DOHH2 (cell line): ENCODE measurements around the gene STX8.

Experiments
- H3F3A ChIP-seq: fragments of 200-600 bp; sonication (generic), shearing (Covaris generic); 2 replicates; pipeline ENCODE4 v1.6.0; 2016; ENCODE audit warnings: antibody characterized with exemption, mild to moderate bottlenecking; ENCODE audit not compliant: control insufficient read depth, insufficient read depth
- H3K27ac ChIP-seq: fragments of 200-600 bp; sonication (generic); 2 replicates; pipeline ENCODE4 v1.5.1; 2014; ENCODE audit warnings: low read depth, mild to moderate bottlenecking, low read length, moderate library complexity
- H3K27me3 ChIP-seq: fragments of 200-600 bp; sonication (generic); 2 replicates; pipeline ENCODE4 v1.6.1; 2014; ENCODE audit warnings: mild to moderate bottlenecking, low read length, mixed read lengths; ENCODE audit not compliant: control insufficient read depth
- H3K36me3 ChIP-seq: fragments of 200-600 bp; sonication (generic); 2 replicates; pipeline ENCODE4 v1.6.1; 2014; ENCODE audit warnings: mild to moderate bottlenecking, low read length, moderate library complexity, mixed read lengths; ENCODE audit not compliant: control insufficient read depth
- H3K4me1 ChIP-seq: fragments of 200-600 bp; sonication (generic); 2 replicates; pipeline ENCODE4 v1.6.1; 2014; ENCODE audit warnings: mild to moderate bottlenecking, low read length, mixed read lengths; ENCODE audit not compliant: control insufficient read depth
- H3K4me2 ChIP-seq: fragments of 200-600 bp; sonication (generic); 2 replicates; pipeline ENCODE4 v1.6.0; 2014; ENCODE audit warnings: mild to moderate bottlenecking, low read length, moderate library complexity
- H3K4me3 ChIP-seq: fragments of 200-600 bp; sonication (generic); 2 replicates; pipeline ENCODE4 v1.5.1; 2014; ENCODE audit warnings: mild to moderate bottlenecking, low read length, mixed read lengths
- H3K79me2 ChIP-seq: fragments of 200-600 bp; sonication (generic); 2 replicates; pipeline ENCODE4 v1.6.1; 2014; ENCODE audit warnings: mild to moderate bottlenecking, low read length, mixed read lengths; ENCODE audit not compliant: control insufficient read depth
- H3K9me2 ChIP-seq: fragments of 200-600 bp; sonication (generic); replicated peaks from 2 replicates; pipeline ENCODE4 v1.6.1; 2014; ENCODE audit warnings: mild to moderate bottlenecking, low read length, mixed read lengths; ENCODE audit not compliant: control insufficient read depth
- H3K9me3 ChIP-seq: fragments of 200-600 bp; sonication (generic); 2 replicates; pipeline ENCODE4 v1.6.1; 2014; ENCODE audit warnings: antibody characterized with exemption, low read length, mixed read lengths; ENCODE audit not compliant: control insufficient read depth, insufficient read depth
- H4K20me1 ChIP-seq: fragments of 200-600 bp; sonication (generic); 2 replicates; pipeline ENCODE4 v1.6.0; 2014; ENCODE audit warnings: low read depth, mild to moderate bottlenecking, antibody characterized with exemption, low read length, moderate library complexity; ENCODE audit not compliant: control insufficient read depth, insufficient read depth
- EZH2phosphoT487 ChIP-seq: fragments of 200-600 bp; sonication (generic); IDR thresholded peaks from 2 replicates; pipeline ENCODE4 v1.6.1; 2017; ENCODE audit warnings: borderline replicate concordance, mild to moderate bottlenecking, antibody characterized with exemption, low read length, moderate library complexity, mixed read lengths
- TF ChIP-seq, protein P1 (sequence below): fragments of 200-600 bp; sonication (generic); IDR thresholded peaks from one replicate; pipeline ENCODE4 v1.5.1; 2014; ENCODE audit warnings: antibody characterized with exemption, mild to moderate bottlenecking, low read depth, low read length; ENCODE audit not compliant: poor library complexity, severe bottlenecking

The STX8 gene

GRCh38 chr17:9241774-9242496 lies 333.7 kb downstream of the STX8 start:
- no peaks in the 10 kb centered on the region for H3F3A ChIP-seq
- no peak overlapping the region for H3K4me3 ChIP-seq
- no peaks in the 10 kb centered on the region for H3K9me2 ChIP-seq
- no peaks in the 10 kb centered on the region for H3K79me2 ChIP-seq
- TF ChIP-seq, protein P1, sequence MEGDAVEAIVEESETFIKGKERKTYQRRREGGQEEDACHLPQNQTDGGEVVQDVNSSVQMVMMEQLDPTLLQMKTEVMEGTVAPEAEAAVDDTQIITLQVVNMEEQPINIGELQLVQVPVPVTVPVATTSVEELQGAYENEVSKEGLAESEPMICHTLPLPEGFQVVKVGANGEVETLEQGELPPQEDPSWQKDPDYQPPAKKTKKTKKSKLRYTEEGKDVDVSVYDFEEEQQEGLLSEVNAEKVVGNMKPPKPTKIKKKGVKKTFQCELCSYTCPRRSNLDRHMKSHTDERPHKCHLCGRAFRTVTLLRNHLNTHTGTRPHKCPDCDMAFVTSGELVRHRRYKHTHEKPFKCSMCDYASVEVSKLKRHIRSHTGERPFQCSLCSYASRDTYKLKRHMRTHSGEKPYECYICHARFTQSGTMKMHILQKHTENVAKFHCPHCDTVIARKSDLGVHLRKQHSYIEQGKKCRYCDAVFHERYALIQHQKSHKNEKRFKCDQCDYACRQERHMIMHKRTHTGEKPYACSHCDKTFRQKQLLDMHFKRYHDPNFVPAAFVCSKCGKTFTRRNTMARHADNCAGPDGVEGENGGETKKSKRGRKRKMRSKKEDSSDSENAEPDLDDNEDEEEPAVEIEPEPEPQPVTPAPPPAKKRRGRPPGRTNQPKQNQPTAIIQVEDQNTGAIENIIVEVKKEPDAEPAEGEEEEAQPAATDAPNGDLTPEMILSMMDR, result no peak
- peaks cover 16% of the 10 kb centered on the region for H3K4me1 ChIP-seq
- H3K9me3 ChIP-seq, result no peaks in the 10 kb centered on the region
- no peak overlapping the region for H3K27ac ChIP-seq
- H3K27me3 ChIP-seq, result peaks cover 2% of the 10 kb centered on the region; the same call in 1 of the 2 replicates
- H4K20me1 ChIP-seq, result no peaks in the 10 kb centered on the region
- H3K4me2 ChIP-seq, result no peak overlapping the region
- H3K36me3 ChIP-seq, result no peaks in the 10 kb centered on the region

DNA sequence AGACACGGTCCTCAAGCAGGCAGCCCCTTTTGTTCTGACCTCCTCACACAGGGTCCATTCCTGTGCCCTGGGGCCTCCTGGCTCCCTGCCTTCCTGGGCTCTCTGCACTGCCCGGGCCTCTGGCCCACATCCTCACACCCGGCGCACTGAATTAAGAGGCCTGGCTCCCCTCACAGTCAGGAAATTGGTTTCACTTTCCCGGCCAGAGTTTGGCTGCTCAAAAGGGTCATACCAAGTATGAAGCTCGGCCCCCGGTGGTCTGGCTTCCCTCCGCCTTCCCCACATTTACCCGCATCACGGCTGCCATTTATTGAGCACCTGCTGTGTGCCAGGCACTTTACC lies 334.3 kb downstream of the STX8 start:
- Histone ChIP-seq H3K79me2 (no peaks in the 10 kb centered on the region), H3K9me3 (no peaks in the 10 kb centered on the region), H3K27me3 (peaks cover 2% of the 10 kb centered on the region; the same call in 1 of the 2 replicates), H3K27ac (no peak overlapping the region), H3K9me2 (no peaks in the 10 kb centered on the region), H3K4me2 (no peak overlapping the region), H3K4me1 (peaks cover 16% of the 10 kb centered on the region), H3F3A (no peaks in the 10 kb centered on the region), H3K36me3 (no peaks in the 10 kb centered on the region), H4K20me1 (no peaks in the 10 kb centered on the region), H3K4me3 (no peak overlapping the region)
- no peak for TF ChIP-seq EZH2phosphoT487
- TF ChIP-seq, protein P1, result no peak

DNA sequence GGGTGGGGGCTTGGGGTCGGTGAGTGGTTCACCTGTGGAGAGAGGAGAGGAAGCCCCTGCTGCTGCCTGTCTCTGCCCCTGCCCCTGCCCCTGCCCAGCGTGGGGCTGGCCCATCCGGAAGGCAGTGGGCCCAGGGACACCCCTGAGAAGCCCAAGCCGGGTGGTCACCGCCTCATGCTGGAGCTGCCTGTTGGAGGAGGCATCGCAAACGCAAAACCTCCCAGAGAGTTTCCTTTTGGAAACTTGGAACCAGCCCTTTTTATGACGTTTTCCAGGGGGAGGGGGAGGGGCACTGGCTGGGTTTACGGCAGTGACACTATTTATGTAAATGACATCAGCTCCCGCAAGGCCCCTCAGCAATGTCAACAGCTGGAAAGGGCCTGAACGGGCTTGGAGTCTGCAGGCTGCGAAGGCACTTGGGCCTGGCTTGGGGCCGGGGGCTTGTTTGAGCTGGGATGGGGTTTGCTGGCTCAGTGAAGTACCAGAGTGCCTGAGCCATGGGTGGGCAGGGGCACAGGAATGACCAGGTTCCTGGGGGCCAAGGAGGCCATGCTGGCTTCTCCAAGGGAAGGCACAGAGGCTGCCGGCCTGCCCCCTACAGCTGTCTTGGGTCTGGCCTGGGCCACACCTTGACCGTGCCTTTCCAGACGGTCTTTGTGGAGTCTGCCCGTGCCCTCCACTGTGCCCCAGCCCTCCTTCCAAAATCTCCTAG lies 334.8 kb downstream of the STX8 start:
- no peaks in the 10 kb centered on the region for H3K79me2 ChIP-seq
- peak overlapping the region; percentile 54 for H3K4me2 ChIP-seq
- TF ChIP-seq, protein P1, result no peak
- no peak for TF ChIP-seq EZH2phosphoT487
- no peaks in the 10 kb centered on the region for H4K20me1 ChIP-seq
- H3K4me1 ChIP-seq, result peaks cover 16% of the 10 kb centered on the region
- no peaks in the 10 kb centered on the region for H3K9me2 ChIP-seq
- H3K4me3 ChIP-seq, result peak overlapping the region; percentile 41
- no peak overlapping the region for H3K27ac ChIP-seq
- H3F3A ChIP-seq, result no peaks in the 10 kb centered on the region
- peaks cover 2% of the 10 kb centered on the region; the same call in 1 of the 2 replicates for H3K27me3 ChIP-seq
- H3K9me3 ChIP-seq, result no peaks in the 10 kb centered on the region
- no peaks in the 10 kb centered on the region for H3K36me3 ChIP-seq
